T-helper 17 cell (primary cell): ENCODE results near the gene AKAP9. TPM values are rescaled to one million over a fixed set of nuclear protein-coding genes. Genes with fewer than 3 reads are reported as not detected.
A peak's percentile ranks its signal among the peaks of the same experiment; 100 is the strongest.
"Not testable (repeated sequence)": the region's sequence is repeated elsewhere in the genome, so short reads cannot be mapped to it uniquely, and the experiment has no call there.

Experiments used
- ATAC-seq: fragments of 150-1000 bp; cut with Tn5 transposase; 2 replicates; pipeline ENCODE4 v1.10.0; 2021; ENCODE audit warnings: mild to moderate bottlenecking, moderate library complexity
- DNase-seq, 3 donors: peaks; one replicate each; pipeline versions ENCODE4 v3.0.0 to v3.0.0-alpha.2; 2020 to 2021
- H3K9me3 ChIP-seq: one replicate; pipeline ENCODE4 v1.7.0; 2013; ENCODE audit warnings: low read length, mild to moderate bottlenecking; ENCODE audit not compliant: control insufficient read depth, poor library complexity, severe bottlenecking
- H3K27ac Mint-ChIP-seq: one replicate; pipeline ENCODE4 v1.8.0; 2022; ENCODE audit warnings: mild to moderate bottlenecking, moderate library complexity, mixed read lengths
- H3K27me3 Mint-ChIP-seq: one replicate; pipeline ENCODE4 v1.8.0; 2022; ENCODE audit warnings: mixed read lengths
- H3K36me3 Mint-ChIP-seq: one replicate; pipeline ENCODE4 v1.8.0; 2022; ENCODE audit warnings: low read depth, mixed read lengths
- H3K4me1 Mint-ChIP-seq: one replicate; pipeline ENCODE4 v1.8.0; 2022; ENCODE audit warnings: mild to moderate bottlenecking, mixed read lengths
- H3K4me3 Mint-ChIP-seq: one replicate; pipeline ENCODE4 v1.8.0; 2022; ENCODE audit warnings: mild to moderate bottlenecking, moderate library complexity, mixed read lengths
- total RNA-seq, 4 donors: library from RNA in 2 of 4; stranded (reverse) in 2 of 4; gene quantifications; one replicate each; pipeline ENCODE4 v1.2.3 and lab custom pipeline; 2022 to 2026

Gene AKAP9
- total RNA-seq, 2 donors from 2014 or later: 70.3 to 74.3 TPM

DNA sequence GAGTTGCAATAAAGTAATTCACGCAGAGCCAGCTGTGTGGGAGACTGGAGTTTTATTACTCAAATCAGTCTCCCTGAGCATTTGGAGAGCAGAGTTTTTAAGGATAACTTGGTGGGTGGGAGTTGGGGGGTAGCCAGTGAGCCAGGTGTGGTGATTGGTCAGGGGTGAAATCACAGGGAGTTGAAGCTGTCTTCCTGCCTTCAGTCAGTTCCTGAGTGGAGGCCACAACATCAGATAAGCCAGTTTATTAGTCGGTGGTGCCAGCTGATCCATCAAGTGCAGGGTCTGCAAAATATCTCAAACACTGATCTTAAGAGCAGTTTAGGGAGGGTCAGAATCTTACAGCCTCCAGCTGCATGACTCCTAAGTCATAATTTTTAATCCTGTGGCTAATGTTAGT, 196.9 kb downstream of the AKAP9 start:
- Mint-ChIP-seq H3K27me3 (no peaks in the 10 kb centered on the region), H3K4me1 (peaks cover 15% of the 10 kb centered on the region), H3K4me3 (no peak overlapping the region), H3K36me3 (peaks cover 3% of the 10 kb centered on the region), H3K27ac (no peak overlapping the region)
- no peaks in the 10 kb centered on the region for H3K9me3 ChIP-seq
- DNase-seq (no peak), ATAC-seq (no peak)

DNA sequence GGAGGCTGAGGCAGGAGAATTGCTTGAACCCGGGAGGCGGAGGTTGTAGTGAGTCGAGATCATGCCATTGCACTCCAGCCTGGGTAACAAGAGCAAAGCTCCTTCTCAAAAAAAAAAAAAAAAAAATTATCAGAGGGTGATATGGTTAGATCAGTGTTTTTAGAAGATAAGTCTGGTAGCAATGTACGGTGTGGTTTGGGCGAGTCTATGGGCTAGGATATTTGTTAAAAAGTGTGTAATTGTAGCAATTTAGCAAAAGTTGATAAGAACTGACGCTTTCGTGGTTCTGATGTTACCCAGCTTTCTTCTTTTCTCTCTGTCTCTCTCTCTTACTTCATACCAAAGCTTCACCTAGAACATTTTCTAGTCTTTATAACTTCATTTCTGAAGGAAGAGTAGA, 200.5 kb downstream of the AKAP9 start:
- ATAC-seq: no peak
- H3K9me3 ChIP-seq: no peaks in the 10 kb centered on the region
- no peak for DNase-seq
- Mint-ChIP-seq H3K27me3 (no peaks in the 10 kb centered on the region), H3K4me3 (no peak overlapping the region), H3K4me1 (no peaks in the 10 kb centered on the region), H3K27ac (no peak overlapping the region), H3K36me3 (no peaks in the 10 kb centered on the region)

DNA sequence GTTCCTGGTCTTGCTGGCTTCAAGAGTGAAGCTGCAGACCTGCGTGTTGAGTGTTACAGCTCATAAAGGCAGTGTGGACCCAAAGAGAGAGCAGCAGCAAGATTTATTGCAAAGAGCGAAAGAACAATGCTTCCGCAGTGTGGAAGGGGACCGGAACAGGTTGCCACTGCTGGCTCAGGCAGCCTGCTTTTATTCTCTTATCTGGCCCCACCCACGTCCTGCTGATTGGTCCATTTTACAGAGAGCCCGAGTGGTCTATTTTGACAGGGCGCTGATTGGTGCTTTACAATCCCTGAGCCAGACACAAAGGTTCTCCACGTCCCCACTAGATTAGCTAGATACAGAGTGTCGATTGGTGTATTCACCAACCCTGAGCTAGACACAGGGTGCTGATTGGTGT, 202.1 kb downstream of the AKAP9 start:
- H3K36me3 Mint-ChIP-seq, ATAC-seq, H3K4me1 Mint-ChIP-seq, DNase-seq, H3K27ac Mint-ChIP-seq, H3K9me3 ChIP-seq, H3K27me3 Mint-ChIP-seq: not testable (repeated sequence)
- peak overlapping the region; percentile 50 for H3K4me3 Mint-ChIP-seq

- not testable (repeated sequence) for H3K4me1 Mint-ChIP-seq, H3K36me3 Mint-ChIP-seq, DNase-seq, ATAC-seq, H3K9me3 ChIP-seq, H3K4me3 Mint-ChIP-seq, H3K27me3 Mint-ChIP-seq, H3K27ac Mint-ChIP-seq
Observed at GRCh38 chr7:92143192-92143880, 202.7 kb downstream of the AKAP9 start.

DNA sequence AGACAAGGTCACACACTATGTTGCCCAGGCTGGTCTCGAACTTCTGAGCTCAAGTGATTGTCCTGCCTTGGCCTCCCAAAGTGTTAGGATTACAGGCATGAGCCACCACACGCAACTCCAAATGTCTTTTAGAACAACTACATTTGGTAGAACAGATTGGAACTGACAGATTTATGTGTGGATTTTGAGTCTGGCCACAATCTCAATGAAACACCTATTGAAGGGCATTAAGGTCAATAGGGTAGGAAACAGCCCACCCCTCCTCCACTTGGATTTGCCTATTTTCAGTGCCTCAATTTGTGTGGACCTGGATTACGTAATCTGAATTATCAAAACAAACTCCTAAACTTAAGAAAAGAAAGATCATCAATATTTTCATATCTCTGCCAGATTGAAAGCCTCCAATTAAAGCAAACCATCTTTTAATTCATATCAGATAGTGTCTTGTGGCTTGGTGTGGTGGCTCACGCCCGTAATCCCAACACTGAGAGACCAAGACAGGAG, 209.1 kb downstream of the AKAP9 start:
- H3K9me3 ChIP-seq: no peaks in the 10 kb centered on the region
- Mint-ChIP-seq H3K36me3 (no peaks in the 10 kb centered on the region), H3K4me3 (no peak overlapping the region), H3K27ac (no peak overlapping the region), H3K4me1 (no peaks in the 10 kb centered on the region), H3K27me3 (no peaks in the 10 kb centered on the region)
- DNase-seq (no peak), ATAC-seq (no peak)

DNA sequence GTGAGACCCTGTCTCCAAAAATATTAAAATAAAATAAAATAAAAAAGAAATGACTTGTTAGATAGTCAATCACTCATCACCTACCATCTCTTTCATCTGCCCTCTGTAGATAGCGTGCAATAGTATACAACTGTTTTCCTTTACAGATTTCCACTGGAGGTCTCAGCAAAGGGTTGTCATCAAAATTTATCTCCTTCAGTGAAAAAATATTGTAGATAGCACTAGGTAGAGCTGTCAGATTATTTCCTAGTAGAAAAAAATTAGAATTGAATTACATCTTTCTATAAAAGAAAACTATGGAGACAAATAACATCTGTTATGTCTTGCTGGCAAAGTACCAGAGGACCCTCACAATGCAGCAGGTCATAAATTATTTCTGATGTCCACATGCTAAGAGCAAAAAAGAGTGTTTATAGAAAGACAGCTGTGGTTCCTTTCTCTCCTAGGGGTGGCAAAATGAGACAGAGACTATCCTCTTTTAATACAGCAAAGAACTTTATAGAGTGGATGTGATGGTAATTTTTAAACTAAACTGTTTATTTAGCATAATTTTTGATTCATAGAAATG, 209.9 kb downstream of the AKAP9 start:
- no peaks in the 10 kb centered on the region for H3K9me3 ChIP-seq
- Mint-ChIP-seq H3K27me3 (no peaks in the 10 kb centered on the region), H3K27ac (no peak overlapping the region), H3K4me1 (no peaks in the 10 kb centered on the region), H3K4me3 (no peak overlapping the region), H3K36me3 (no peaks in the 10 kb centered on the region)
- DNase-seq: no peak
- ATAC-seq: no peak

DNA sequence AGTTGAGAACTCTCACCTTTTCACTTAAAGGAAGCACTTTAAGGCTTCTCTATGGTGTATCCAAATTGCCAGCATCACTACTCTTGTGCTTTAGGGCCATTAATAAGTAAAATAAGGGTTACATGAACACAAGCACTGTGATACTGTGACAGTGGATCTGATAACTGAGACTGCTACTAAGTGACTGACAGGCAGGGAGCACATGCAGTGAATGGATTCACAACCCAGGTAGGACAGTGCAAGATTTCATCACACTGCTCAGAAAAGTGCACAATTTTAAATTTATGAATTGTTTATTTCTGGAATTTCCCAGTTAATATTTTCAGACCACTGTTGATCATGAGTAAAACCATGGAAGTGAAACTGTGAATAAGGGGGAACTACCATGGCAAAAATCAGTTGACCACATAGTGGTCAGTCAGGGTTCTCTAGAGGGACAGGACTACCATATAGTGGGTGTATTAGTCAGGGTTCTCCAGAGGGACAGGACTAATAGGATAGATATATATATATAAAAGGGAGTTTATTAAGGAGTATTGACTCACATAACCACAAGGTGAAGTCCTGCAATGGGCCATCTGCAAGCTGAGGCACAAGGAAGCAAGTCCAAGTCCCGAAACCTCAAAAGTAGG, 214.6 kb downstream of the AKAP9 start:
- peaks cover 6% of the 10 kb centered on the region for H3K4me1 Mint-ChIP-seq

DNA sequence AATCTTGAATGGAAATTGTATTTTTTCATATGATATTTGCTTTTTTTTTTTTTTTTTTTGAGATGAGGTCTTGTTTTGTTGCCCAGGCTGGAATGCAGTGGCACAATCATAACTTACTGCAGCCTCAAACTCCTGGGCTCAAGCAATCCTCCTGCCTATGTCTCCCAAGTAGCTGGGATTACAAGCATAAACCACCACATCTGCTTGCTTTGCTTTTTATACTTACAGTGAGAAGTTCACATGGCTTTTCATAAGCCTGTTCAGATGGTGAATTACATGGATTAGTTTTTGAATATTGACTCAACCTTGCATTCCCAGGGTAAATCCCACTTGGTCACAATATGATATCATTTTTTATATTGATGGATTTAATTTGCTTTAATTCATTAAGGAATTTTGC, 216.3 kb downstream of the AKAP9 start:
- Mint-ChIP-seq H3K4me1 (peaks cover 6% of the 10 kb centered on the region), H3K36me3 (peaks cover 3% of the 10 kb centered on the region), H3K27ac (no peak overlapping the region), H3K27me3 (peaks cover 32% of the 10 kb centered on the region), H3K4me3 (no peak overlapping the region)
- no peaks in the 10 kb centered on the region for H3K9me3 ChIP-seq
- ATAC-seq (no peak), DNase-seq (no peak)

More for the DNA sequence above, 214.6 kb downstream of the AKAP9 start:
- Mint-ChIP-seq H3K27me3 (peaks cover 17% of the 10 kb centered on the region), H3K4me3 (no peak overlapping the region), H3K27ac (no peak overlapping the region), H3K36me3 (peaks cover 3% of the 10 kb centered on the region)
- ATAC-seq: no peak
- no peaks in the 10 kb centered on the region for H3K9me3 ChIP-seq
- no peak for DNase-seq

- Mint-ChIP-seq H3K4me1 (peaks cover 6% of the 10 kb centered on the region), H3K36me3 (peaks cover 3% of the 10 kb centered on the region), H3K4me3 (no peak overlapping the region), H3K27ac (no peak overlapping the region), H3K27me3 (peaks cover 39% of the 10 kb centered on the region)
- DNase-seq (no peak), ATAC-seq (no peak)
- no peaks in the 10 kb centered on the region for H3K9me3 ChIP-seq
Observed at GRCh38 chr7:92158660-92159575, 218.3 kb downstream of the AKAP9 start.

Other genes with a start within 250 kb of the AKAP9 start
- gene MTERF1, start 60.2 kb upstream of the AKAP9 start, total RNA-seq: 10 to 100 TPM; 15.4 to 20.3 TPM
- gene CYP51A1, start 193.6 kb downstream of the AKAP9 start, total RNA-seq: 10 to 100 TPM; 23.2 to 23.8 TPM
- under 1 TPM in 1 of 2 donors, not detected in 1; 0.22 TPM for gene LRRD1, start 238.3 kb downstream of the AKAP9 start, total RNA-seq